Retinal pigment epithelial cell (primary cell): ENCODE measurements around the gene SIGLEC6.

Experiments
- DNase-seq: peaks from one replicate; pipeline ENCODE4 v3.0.0-alpha.2; 2010; ENCODE audit warnings: low read depth
- H3K4me3 ChIP-seq: 2 replicates; pipeline ENCODE4 v1.5.1; 2011; ENCODE audit warnings: mild to moderate bottlenecking, low read length, control low read depth, moderate library complexity
- CTCF ChIP-seq: conservative IDR thresholded peaks from 2 replicates; pipeline ENCODE4 v1.5.1; 2011; ENCODE audit warnings: low read depth, low read length, control low read depth, inconsistent platforms

The SIGLEC6 gene

GRCh38 chr19:51467864-51468544 is 63.5 kb downstream of the SIGLEC6 start:
- TF ChIP-seq CTCF: no peak
- no peak overlapping the region for H3K4me3 ChIP-seq
- DNase-seq: no peak
